NCI-H187 (cell line): Measurements from ENCODE around the gene SERPINA12.
"Not testable (repeated sequence)": the region's sequence is repeated elsewhere in the genome, so short reads cannot be mapped to it uniquely, and the experiment has no call there.

ENCODE experiments used
- DNase-seq, 2 experiments: peaks; one replicate each; lab custom pipeline; 2025; lab: John Stamatoyannopoulos, UW

SERPINA12 gene

DNA sequence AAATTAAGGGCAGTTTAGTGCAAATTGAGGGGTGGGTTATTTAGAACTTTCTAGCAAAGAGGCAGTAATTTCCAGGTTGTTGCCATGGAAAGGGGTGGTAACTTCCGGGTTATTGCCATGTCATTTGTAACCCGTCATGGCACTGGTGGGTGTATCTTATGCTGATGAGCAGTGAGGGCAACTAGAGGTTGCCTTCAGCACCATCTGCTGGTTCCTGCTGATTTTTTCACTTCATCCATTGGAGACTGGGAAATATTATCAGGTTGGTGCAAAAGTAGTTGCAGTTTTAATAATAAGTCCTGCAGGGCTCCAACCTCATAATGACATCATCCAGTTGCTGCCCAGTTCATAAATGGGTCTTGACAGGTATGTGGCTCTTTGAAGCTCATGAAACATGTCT, 27.6 kb upstream of the SERPINA12 start:
- DNase-seq, result no peak

DNA sequence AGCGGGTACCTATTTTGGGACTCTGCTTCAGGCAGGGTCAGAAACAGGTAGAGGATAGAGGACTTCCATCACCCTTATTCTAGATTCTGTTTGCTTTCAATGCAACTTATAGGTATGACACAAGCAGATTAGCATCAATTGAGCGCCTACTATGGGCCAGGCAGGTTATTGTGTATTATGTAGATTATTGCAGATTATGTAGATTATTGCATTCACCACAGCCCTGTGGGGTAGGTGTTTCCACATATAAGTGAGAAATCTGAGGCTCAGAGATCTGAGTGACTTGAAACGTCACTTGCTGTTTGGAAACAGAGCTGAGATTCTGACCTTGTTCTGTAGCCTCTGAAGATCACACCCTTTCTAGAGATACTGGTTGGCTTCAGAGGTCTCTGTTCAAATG, 26.2 kb upstream of the SERPINA12 start:
- no peak for DNase-seq

DNA sequence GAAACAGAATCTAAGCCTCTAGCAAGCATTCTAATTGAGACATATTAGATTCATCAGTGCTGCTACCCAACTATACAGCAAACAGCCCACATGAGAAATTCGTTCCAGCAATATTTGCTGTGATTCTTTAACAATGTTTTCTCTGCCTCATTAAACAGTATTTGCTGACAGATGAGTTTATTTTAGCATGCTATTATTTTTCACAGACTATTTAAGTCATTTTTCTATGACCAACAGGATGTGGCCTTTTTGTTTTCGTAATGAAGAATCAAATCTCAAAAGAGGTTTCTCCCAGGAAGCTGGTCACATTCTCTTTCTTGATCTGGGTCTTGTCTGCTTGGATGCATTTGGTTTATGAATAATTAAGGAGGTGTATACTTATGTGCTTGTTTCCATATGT, 23.2 kb upstream of the SERPINA12 start:
- no peak for DNase-seq

DNA sequence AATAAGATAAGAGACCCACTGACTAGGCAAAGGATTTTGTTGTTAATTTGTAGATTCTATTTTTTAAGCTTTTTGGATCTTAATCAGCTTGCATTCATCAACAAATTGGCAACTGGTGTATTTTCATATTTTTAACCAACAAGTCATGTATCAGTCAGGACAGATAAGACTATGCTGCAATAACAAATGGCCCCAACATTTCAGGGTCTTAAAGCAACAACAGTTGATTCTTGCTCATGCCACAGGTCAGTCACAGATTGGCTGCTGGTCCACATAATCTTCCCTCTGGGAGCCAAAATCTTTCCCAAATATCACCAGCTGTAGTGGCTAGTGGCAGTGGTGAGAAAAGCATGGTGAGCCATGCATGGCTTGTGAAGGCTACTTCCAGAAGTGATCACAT, 21.9 kb upstream of the SERPINA12 start:
- DNase-seq, result no peak

DNA sequence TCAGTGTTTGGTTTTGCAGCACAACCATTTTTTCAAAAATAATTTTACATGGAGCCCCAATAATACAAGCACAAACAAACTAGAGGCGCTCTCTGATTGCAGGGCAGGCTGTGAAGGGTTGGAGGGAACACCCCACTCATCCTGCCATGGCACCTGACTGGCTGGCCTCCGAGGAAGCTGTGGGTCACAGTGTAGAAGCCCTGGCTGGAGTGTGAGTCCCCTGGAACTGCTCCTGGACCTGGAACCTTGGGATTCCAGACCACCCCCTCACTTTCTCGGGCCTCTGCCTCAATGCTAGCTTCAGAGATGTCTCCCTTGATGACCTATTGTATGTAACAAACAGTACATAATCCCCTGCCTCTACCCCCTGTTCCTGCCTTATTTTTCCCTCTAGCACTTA, 14.8 kb upstream of the SERPINA12 start:
- DNase-seq, result no peak

DNA sequence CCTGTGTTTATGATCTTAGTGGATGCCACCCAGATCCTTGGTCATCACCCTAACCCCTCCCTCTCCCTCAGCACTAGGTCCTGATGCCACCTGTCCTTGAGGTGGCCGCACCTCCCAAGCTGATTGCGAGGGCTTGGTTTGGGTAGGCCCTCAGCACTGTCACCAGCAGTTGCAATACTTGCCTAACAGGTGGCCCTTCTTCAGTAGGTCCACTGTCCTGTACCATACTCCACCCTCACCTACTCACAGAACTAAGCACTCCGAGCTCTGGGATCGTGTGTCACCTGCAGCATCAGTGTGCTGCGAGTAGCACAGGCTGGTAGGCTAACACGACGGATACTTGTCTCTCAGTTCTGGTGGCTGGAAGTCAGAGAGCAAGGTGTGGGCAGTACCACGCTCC, 14.0 kb upstream of the SERPINA12 start:
- no peak for DNase-seq

DNA sequence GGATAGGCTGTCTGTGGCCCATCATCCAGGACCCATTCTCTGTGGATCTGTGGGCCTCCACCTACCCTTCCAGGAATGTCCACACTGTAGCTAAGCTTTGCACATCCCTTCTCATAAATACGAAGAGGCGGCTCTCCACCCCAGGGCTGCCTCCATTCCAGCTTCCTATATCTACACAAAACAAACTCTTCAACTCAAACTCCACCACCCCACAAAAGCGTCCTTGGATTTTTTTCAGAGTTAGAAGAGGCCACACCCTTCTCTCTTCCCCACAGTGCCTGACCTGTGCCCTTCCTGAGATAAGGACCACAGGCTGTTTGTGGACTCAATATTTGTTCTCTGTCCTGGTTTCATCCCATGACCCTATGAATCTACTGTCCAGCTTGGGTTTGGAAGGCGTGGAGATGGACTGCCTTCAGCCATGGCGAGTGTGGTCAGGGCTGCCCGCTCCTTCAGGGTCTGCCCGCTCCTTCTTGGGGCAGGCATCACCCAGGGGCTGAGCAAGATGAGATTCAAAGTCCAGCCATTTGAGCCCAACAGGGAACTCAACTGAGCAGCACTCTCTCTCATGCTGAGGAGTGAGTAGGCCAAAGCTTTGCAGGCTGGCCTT, 13.0 kb upstream of the SERPINA12 start:
- no peak for DNase-seq

DNA sequence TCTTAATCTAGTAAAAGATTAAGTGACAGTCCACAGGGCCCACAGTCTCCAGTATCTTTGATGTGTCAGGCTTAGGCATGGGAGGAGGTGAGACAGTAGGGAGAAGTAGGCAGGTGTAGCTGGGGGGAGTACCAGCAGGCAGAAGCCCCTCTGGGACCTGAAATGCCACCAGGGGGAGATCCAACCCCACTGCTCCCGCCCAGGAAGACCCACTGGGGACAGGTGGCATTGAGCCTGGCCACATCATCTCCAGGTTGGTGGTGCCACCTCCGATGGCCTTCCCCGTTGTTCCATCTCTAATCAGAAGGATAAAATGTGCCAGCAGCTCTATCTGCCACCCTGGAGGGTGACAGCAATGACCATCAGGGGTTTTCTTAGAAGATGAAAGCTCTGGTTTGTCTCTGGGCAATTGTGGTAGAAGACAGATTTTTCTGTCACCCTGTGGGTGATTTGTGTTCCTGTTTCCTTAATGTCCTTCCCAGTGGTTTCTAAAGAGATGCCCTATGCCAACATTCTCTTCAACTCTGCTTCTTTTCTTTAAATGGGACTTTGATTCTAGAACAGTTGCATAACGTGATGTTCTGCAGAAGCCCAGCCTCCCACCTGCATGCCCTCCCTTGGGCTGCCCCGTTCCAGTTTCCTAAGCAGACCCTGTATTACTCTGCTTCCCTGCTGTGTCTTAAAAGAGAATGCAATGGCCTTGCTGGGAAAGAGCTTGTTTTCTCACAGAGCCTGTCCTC, 12.3 kb upstream of the SERPINA12 start:
- DNase-seq, result no peak

DNA sequence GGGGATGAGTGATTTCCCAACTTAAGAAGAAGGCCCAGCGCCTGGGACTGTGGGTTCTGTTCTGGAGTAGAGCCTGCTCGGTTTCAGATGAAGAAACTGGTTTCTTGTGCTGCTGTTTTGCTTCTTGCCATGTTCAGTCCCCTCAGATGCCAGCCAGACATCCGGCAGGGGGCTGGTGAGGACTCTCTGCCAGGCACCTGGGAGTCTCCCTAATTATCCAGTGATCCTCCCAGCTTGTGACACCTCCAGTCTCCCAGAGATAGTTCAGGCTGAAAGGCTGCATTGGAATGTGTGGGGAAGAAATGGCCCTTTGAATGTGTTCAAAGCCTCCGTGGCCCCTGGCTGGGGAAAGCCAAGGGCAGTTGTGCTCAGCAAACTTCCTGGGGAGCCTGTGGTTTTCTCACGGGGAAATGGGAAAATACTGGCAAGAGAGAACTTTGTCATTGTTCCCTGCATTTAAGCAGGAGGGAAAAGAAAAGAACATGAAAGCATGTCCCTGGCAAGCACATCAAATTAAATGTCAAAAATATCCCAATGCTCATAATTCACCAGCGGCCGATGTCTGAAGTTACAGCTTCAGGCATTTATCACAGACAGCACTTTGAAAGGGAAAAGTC, 8.5 kb upstream of the SERPINA12 start:
- DNase-seq, result no peak

DNA sequence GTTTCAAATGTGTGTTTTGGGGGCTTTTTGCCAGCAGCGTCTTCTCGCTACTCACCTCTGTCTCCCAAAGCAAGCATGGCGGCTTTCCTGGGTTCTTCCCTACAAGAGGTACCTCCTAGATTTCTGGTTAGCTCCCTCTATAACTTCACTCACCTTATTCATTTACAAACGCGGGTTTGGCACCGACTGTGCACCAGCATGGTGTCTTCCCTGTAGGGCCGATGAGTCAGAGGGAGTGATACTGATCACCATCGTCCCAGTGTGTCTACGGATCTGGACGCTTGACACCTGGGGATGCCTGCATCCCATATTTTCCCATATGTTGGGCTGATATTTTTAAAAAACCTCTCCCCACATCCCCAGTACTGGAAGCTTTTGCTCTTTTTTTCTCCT, 8.0 kb upstream of the SERPINA12 start:
- no peak for DNase-seq

DNA sequence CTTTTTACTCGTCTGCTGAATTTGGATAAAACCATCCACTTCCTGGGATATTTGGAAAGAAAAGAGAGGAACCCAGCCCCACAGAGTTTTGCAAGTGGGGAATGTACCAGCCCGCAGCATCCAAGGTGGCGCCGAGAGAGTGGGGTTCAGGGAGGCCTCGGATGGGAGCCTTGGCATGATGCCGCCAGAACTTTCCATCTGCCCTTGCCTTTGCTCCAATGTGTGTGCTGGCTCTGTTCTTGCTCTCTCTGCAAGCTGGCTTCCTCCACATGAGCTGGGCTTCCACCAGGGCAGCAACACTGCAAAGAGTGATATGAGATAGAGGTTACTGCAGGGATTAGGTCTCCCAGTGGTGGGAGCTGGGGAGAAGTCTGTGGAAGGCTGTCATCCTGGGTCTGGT, 6.6 kb upstream of the SERPINA12 start:
- no peak for DNase-seq

DNA sequence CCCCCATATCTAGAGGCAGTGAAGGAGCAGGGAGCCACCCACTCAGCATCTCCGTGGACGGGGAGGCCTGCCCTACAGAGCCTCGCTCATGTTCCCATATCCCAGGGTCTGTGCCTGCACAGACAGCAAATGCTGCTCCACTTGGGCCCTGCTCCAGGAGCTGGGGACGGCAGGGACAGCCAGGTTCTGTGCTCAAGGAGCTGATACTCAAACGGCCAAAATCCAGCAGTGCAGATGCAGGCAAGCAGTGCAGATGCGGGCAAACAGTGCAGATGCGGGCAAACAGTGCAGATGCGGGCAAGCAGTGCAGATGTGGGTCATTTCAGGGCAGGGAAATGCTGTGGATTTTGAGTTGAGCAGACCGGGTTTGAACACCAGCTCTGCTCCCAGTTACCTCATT, 6.2 kb upstream of the SERPINA12 start:
- no peak for DNase-seq

DNA sequence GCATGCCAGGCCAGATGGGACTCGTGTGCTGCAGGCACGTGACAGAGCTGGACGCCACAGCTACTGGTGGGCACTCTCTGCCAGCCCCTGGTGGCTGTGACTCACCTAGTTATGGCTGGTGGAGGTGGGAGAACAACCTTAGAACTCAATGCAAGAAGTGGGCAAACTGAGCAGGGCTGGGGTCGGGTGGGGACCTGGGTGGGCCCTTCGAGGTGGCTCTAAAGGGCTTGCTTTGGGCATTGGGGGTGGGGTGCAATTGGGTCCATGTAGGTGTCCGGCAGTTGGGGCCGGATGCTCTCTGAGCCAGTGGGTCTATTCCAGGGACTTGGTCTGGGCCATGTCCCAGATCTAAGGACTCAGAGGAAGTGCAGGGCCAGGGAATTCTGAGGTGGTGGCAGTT, 5.1 kb upstream of the SERPINA12 start:
- no peak for DNase-seq

DNA sequence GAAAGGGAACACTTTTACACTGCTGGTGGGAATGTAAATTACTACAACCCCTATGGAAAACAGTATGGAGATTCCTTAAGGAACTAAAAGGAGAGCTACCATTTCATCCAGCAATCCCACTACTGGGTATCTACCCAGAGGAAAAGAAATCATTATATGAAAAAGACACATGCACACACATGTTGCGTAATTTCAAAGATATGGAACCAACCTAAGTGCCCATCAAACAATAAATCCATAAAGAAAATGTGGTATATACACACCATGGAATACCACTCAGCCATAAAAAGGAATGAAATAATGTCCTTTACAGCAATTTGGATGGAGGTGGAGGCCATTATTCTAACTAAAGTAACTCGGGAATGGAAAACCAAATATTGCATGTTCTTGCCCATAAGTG, 1.2 kb upstream of the SERPINA12 start:
- not testable (repeated sequence) for DNase-seq

DNA sequence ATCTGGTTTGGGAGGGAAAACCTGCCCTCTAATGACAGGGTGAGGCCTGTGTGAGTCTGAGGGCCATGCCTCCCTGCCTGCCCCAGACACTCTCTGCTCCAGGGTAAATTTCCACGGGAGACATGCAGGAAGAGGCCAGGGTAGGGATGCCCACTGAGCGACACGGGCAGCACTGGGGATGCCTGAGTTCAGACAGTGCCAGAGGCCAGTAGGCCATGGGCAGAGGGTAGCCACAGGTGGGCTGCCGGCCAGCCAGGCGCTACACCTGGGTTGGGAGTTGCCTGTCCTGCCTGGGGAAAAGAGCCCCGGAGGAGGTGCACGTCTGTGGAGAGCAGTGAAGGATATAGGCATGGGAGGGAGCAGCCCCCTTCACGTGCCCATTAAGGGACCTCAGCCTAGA, 3.6 kb downstream of the SERPINA12 start:
- no peak for DNase-seq

DNA sequence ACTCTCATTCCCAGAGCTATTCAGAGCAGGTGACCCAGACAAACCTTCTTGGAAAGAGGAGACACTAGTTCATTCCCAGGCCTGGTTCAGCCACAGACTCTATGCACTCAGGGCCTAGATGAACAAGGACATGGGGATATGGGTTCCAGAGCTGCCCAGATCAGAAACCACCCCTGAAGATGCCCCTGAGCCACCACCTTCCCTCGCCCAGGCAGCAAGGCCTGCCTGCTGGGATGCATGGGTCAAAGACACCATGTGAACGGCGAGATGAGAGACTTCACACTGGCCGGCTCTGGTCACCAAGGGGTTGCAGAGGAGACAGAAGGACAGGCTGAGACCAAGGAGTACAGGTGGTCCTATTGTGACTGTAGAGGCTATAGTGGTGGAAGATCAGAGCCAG, 4.1 kb downstream of the SERPINA12 start:
- DNase-seq, result no peak

DNA sequence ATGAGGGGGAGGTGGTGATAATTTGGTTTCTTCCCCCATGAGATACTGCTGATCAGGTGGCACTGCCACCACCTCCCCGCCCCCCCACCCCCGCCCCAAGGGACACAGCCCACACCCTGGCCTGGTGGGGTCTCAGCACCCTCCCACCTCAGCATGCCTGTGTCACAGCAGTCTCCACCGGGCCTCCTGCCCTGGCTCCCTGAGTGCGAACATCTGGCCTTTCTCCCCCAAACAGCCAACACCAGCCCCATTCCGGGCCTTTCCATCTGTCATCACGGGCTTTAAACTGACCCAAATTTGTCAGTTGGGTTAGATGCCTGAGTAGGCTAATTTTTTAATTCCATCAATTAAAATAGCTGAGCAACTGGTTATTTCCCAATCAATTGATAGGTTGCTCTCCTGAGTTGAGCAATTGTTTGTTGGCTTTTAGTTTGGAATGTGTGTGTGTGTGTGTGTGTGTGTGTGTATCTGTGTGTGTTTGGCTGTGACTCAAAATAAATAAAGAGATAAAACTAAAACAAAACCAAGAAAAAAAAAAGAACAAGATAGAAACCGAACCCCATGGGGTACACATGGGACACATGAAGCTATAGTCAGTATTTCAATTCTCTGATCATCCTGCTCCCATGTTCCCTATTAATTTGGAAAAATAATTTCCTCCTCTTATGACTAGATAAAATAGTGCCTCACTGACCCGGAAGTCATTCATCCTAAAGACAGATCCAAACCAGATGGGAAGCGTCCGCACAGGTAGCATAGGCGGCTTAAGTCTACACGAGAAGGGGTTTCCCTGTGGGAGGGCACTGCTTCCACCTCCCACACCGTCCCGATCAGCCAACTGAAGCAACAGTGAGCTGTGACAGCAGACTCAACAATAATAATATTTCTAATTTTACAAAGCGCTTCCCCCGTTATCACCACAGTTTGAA, 7.4 kb downstream of the SERPINA12 start:
- DNase-seq, result no peak

DNA sequence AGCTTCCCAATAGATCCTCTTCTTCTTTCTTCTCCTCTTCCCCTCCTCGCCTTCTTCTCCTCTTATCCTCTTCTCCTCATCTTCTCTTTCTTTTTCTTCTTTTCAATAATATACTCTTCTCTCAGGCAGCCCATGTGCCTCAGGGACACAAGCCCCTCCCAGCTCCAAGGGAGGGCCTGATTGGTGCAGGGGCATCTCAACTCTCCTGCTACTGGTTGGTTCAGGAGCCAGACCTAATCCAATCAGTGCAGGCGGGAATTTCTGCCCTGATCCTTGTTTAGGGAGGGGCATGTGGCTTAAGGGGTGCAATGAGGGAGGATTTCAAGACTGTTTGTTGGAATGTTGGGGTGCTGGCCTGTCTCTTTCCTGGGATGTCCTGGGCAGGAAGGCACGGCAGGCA, 9.0 kb downstream of the SERPINA12 start:
- DNase-seq, result no peak

DNA sequence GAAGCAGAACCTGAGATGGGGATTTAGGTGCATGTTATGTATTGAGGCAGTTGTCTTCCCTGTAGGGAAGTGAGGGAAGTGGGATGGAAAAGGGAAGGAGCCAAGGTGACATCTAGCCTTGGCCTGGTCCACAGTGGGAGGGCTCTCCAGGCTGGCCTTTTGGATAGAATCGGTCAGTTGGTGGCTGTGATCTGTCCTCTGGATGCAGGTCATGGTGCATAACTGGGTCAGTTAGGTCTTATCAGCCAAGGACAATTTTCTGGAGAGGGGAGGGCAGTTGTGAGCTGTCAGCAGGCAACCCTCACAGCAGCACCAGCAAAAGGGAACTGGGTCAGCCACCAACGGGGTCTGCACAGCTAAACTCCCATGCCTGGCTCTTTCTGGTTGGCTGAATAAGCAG, 9.6 kb downstream of the SERPINA12 start:
- DNase-seq, result no peak

DNA sequence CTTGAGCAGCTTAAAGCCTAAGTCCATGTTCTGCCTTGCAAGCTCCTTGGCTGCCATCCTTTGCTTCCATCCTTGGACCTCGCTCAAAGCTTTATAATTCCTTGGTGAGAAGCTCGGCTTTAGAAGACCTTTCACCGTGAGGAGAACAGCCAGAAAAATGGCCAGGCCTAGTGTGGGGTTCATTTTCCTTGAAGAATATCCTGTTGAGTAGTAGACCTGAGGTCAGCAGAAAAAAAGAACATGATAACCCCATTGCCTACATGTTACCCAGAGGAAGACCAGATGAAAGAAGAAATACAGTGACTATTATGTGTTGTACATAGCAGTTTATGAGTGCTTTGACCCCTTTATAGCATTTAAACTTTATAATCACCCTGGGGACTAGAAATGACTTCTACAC, 11.1 kb downstream of the SERPINA12 start:
- DNase-seq, result no peak

DNA sequence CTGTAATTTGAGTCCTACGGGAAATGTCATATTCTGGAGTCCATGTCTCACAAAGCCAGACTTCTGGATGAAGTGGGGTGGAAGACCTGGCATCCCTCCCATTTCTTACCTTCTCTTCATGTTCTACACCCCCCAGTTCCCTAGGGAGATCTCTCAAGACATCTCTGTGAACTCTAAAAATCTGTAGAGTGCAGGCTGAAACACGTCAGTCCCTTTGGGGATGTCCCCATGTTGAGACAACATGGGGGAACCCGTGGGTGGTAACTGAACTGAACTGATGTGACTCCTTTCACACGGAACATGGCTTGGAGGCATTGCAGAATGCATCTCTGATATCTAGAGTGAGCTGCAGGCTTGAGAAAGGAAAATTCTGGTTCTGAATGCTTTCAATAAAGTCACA, 15.2 kb downstream of the SERPINA12 start:
- no peak for DNase-seq

DNA sequence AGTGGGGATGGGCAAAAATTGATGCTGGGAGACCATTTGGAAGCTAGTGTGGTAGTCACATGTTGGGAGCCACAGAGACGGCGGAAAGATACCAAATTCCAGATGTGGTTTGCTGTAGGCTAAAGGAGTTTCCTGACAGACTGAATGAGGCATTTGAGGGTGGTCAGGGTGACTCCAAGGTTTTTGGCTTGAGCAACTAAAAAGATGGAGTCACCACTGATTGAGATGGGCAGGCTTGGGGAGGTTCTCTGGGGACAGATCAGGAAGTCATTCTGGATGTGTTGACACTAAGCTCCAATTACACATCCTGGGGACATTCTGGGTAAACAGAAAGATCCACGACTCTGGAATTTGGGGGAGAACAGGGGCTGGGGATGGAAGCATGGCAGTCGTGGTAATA, 17.8 kb downstream of the SERPINA12 start:
- DNase-seq, result no peak

DNA sequence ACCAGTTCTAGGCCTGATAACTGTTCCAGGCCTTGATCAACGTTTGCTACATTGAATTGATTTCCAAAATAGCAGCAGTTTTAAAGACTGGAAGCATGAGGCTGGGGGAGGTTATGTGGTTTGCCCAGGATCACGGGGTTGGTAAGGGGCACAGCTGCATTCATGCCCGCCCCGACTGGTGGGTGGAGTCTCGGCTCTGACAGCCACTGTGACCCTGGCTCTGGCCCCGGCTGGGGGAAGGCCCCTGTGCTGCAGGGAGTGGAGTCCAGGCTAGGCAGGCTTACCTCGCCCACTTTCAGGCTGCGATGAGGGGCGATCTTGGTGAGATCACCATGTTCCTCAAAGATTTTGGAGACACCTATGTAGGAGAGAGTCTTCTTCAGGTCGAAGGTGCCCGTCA, 19.9 kb downstream of the SERPINA12 start:
- DNase-seq, result no peak
